GM23338 (cell line): Measurements from ENCODE around the gene MGAT5. TPM values are rescaled to one million over a fixed set of nuclear protein-coding genes. Genes with fewer than 3 reads are reported as not detected.

ENCODE experiments used
- ATAC-seq: fragments of 200-7000 bp; cut with Tn5 transposase; 3 replicates; pipeline ENCODE4 v1.9.1; 2020
- DNase-seq: peaks from one replicate; pipeline ENCODE4 v3.0.0-alpha.2; 2015; ENCODE audit warnings: low spot score
- H2AFZ ChIP-seq: fragments of 200-600 bp; sonication (generic); 2 replicates; pipeline ENCODE4 v1.8.0; 2016; ENCODE audit warnings: antibody characterized with exemption, mild to moderate bottlenecking, moderate library complexity
- H3F3A ChIP-seq: fragments of 200-600 bp; sonication (generic); replicated peaks from 2 replicates; pipeline ENCODE4 v1.8.0; 2017; ENCODE audit warnings: antibody characterized with exemption, mixed run types, low read depth
- H3K27ac ChIP-seq: fragments of 200-600 bp; sonication (generic); 2 replicates; pipeline ENCODE4 v1.6.1; 2016; ENCODE audit warnings: low read depth
- H3K27me3 ChIP-seq: fragments of 200-600 bp; sonication (generic); 2 replicates; pipeline ENCODE4 v1.8.0; 2016; ENCODE audit warnings: mild to moderate bottlenecking, mixed run types, moderate library complexity; ENCODE audit not compliant: insufficient read depth
- H3K36me3 ChIP-seq: fragments of 200-600 bp; sonication (generic); 2 replicates; pipeline ENCODE4 v1.8.0; 2016; ENCODE audit warnings: mild to moderate bottlenecking; ENCODE audit not compliant: insufficient read depth
- H3K4me1 ChIP-seq: fragments of 200-600 bp; sonication (generic); 2 replicates; pipeline ENCODE4 v1.8.0; 2016; ENCODE audit warnings: mild to moderate bottlenecking, moderate library complexity; ENCODE audit not compliant: insufficient read depth
- H3K4me2 ChIP-seq: fragments of 200-600 bp; sonication (generic); 2 replicates; pipeline ENCODE4 v1.7.1; 2017; ENCODE audit warnings: mixed run types
- H3K4me3 ChIP-seq: fragments of 200-600 bp; sonication (generic); 2 replicates; pipeline ENCODE4 v1.6.1; 2016; ENCODE audit warnings: mixed run types
- H3K79me2 ChIP-seq: fragments of 200-600 bp; sonication (generic); replicated peaks from 2 replicates; pipeline ENCODE4 v1.8.0; 2017; ENCODE audit warnings: mild to moderate bottlenecking; ENCODE audit not compliant: insufficient read depth
- H3K9me2 ChIP-seq: fragments of 200-600 bp; sonication (generic); 2 replicates; pipeline ENCODE4 v1.8.0; 2017; ENCODE audit not compliant: insufficient read depth
- H4K20me1 ChIP-seq: fragments of 200-600 bp; sonication (generic); replicated peaks from 2 replicates; pipeline ENCODE4 v1.8.0; 2017; ENCODE audit warnings: mild to moderate bottlenecking; ENCODE audit not compliant: insufficient read depth
- H3K27ac Mint-ChIP-seq: 2 replicates; pipeline ENCODE4 v1.8.0; 2020; ENCODE audit warnings: inconsistent platforms, mild to moderate bottlenecking, moderate library complexity, mixed read lengths
- H3K27me3 Mint-ChIP-seq: 3 replicates; pipeline ENCODE4 v1.8.0; 2022; ENCODE audit warnings: low read depth, mild to moderate bottlenecking, moderate library complexity, mixed read lengths, inconsistent platforms; ENCODE audit not compliant: insufficient read depth, poor library complexity
- H3K36me3 Mint-ChIP-seq: 3 replicates; pipeline ENCODE4 v1.8.0; 2021; ENCODE audit warnings: low read depth, mild to moderate bottlenecking, inconsistent platforms, moderate library complexity, mixed read lengths
- H3K4me1 Mint-ChIP-seq: 3 replicates; pipeline ENCODE4 v1.8.0; 2020; ENCODE audit warnings: mild to moderate bottlenecking, inconsistent platforms, mixed read lengths
- H3K4me3 Mint-ChIP-seq: 3 replicates; pipeline ENCODE4 v1.8.0; 2021; ENCODE audit warnings: moderate library complexity, mild to moderate bottlenecking, inconsistent platforms, mixed read lengths
- H3K9me3 Mint-ChIP-seq: 3 replicates; pipeline ENCODE4 v1.8.0; 2020; ENCODE audit warnings: moderate library complexity, mild to moderate bottlenecking, inconsistent platforms, mixed read lengths
- CREB1 ChIP-seq: fragments of 250-450 bp; sonication (Bioruptor Pico); IDR thresholded peaks from 2 replicates; pipeline ENCODE4 v1.5.0; 2020; ENCODE audit warnings: low read depth, mild to moderate bottlenecking, moderate library complexity
- POLR2AphosphoS5 ChIP-seq: IDR thresholded peaks from 2 replicates; pipeline ENCODE4 v1.6.1; 2016; ENCODE audit warnings: antibody characterized with exemption, low read depth
- STAT1 ChIP-seq: IDR thresholded peaks from one replicate; pipeline ENCODE4 v1.6.1; 2016; ENCODE audit warnings: antibody characterized with exemption; ENCODE audit not compliant: unreplicated experiment
- polyA plus RNA-seq: library from polyadenylated mRNA; unstranded; fragments of >200 nt; fragmentation: Nextera tagmentation; extraction: Ambion mirVana; gene quantifications from 2 replicates; pipeline ENCODE4 v1.2.1, GENCODE V29; 2016
- total RNA-seq: library from RNA; depleted of rRNA; stranded (reverse); fragments of >200 nt; shearing (Covaris generic); gene quantifications from 2 replicates; pipeline ENCODE4 v1.2.3, GENCODE V29; 2014
- TF ChIP-seq, protein P1 (sequence below): fragments of 250-450 bp; sonication (Bioruptor Pico); IDR thresholded peaks from 2 replicates; pipeline ENCODE4 v1.5.0; 2020; ENCODE audit warnings: mild to moderate bottlenecking, moderate library complexity
- TF ChIP-seq, protein P2 (sequence below), 2 experiments: fragments of 200-600 bp in 1 of 2; sonication (generic) in 1 of 2; conservative IDR thresholded peaks; 2 replicates each; pipeline versions ENCODE4 v1.5.1 to v1.6.1; 2016 to 2017; ENCODE audit warnings: antibody characterized with exemption in 2 of 2, low read depth in 2 of 2, mild to moderate bottlenecking in 2 of 2, moderate library complexity in 1 of 2
- TF ChIP-seq, protein P3 (sequence below): IDR thresholded peaks from 2 replicates; pipeline ENCODE4 v1.6.1; 2016; ENCODE audit warnings: antibody characterized with exemption

Gene MGAT5
- total and polyA plus RNA-seq, 2 experiments from 2014 or later, result 4.6 to 27.6 TPM

DNA sequence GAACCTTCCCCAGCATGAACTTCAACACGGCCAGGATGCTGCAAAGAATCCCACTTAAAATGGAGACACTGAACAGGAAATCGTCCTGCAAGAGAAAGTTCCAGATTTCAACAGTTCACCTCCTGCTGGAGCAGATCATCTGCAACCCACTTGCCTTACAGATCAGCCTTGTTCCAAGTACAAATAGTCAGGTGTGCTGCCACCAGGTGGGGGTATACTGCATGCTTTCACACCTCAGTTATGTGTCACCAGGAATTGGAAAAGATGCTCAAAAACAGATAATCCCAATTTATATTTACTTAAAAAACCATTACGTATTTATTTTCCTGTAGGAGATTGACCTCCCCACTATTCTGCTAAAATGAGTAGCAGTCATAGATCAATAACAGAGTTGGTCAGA lies 212.3 kb downstream of the MGAT5 start:
- H3K36me3 ChIP-seq, result no peaks in the 10 kb centered on the region
- DNase-seq, result peak; percentile 75
- no peak overlapping the region for H3K27ac ChIP-seq
- no peak overlapping the region for H3K27ac Mint-ChIP-seq
- H3K9me3 Mint-ChIP-seq, result no peaks in the 10 kb centered on the region
- TF ChIP-seq, protein P1, sequence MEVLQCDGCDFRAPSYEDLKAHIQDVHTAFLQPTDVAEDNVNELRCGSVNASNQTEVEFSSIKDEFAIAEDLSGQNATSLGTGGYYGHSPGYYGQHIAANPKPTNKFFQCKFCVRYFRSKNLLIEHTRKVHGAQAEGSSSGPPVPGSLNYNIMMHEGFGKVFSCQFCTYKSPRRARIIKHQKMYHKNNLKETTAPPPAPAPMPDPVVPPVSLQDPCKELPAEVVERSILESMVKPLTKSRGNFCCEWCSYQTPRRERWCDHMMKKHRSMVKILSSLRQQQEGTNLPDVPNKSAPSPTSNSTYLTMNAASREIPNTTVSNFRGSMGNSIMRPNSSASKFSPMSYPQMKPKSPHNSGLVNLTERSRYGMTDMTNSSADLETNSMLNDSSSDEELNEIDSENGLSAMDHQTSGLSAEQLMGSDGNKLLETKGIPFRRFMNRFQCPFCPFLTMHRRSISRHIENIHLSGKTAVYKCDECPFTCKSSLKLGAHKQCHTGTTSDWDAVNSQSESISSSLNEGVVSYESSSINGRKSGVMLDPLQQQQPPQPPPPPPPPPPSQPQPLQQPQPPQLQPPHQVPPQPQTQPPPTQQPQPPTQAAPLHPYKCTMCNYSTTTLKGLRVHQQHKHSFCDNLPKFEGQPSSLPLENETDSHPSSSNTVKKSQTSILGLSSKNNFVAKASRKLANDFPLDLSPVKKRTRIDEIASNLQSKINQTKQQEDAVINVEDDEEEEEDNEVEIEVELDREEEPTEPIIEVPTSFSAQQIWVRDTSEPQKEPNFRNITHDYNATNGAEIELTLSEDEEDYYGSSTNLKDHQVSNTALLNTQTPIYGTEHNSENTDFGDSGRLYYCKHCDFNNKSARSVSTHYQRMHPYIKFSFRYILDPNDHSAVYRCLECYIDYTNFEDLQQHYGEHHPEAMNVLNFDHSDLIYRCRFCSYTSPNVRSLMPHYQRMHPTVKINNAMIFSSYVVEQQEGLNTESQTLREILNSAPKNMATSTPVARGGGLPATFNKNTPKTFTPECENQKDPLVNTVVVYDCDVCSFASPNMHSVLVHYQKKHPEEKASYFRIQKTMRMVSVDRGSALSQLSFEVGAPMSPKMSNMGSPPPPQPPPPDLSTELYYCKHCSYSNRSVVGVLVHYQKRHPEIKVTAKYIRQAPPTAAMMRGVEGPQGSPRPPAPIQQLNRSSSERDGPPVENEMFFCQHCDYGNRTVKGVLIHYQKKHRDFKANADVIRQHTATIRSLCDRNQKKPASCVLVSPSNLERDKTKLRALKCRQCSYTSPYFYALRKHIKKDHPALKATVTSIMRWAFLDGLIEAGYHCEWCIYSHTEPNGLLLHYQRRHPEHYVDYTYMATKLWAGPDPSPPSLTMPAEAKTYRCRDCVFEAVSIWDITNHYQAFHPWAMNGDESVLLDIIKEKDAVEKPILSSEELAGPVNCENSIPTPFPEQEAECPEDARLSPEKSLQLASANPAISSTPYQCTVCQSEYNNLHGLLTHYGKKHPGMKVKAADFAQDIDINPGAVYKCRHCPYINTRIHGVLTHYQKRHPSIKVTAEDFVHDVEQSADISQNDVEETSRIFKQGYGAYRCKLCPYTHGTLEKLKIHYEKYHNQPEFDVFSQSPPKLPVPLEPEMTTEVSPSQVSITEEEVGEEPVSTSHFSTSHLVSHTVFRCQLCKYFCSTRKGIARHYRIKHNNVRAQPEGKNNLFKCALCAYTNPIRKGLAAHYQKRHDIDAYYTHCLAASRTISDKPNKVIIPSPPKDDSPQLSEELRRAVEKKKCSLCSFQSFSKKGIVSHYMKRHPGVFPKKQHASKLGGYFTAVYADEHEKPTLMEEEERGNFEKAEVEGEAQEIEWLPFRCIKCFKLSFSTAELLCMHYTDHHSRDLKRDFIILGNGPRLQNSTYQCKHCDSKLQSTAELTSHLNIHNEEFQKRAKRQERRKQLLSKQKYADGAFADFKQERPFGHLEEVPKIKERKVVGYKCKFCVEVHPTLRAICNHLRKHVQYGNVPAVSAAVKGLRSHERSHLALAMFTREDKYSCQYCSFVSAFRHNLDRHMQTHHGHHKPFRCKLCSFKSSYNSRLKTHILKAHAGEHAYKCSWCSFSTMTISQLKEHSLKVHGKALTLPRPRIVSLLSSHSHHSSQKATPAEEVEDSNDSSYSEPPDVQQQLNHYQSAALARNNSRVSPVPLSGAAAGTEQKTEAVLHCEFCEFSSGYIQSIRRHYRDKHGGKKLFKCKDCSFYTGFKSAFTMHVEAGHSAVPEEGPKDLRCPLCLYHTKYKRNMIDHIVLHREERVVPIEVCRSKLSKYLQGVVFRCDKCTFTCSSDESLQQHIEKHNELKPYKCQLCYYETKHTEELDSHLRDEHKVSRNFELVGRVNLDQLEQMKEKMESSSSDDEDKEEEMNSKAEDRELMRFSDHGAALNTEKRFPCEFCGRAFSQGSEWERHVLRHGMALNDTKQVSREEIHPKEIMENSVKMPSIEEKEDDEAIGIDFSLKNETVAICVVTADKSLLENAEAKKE (CRISPR knock-in tag), result no peak
- TF ChIP-seq, protein P2, sequence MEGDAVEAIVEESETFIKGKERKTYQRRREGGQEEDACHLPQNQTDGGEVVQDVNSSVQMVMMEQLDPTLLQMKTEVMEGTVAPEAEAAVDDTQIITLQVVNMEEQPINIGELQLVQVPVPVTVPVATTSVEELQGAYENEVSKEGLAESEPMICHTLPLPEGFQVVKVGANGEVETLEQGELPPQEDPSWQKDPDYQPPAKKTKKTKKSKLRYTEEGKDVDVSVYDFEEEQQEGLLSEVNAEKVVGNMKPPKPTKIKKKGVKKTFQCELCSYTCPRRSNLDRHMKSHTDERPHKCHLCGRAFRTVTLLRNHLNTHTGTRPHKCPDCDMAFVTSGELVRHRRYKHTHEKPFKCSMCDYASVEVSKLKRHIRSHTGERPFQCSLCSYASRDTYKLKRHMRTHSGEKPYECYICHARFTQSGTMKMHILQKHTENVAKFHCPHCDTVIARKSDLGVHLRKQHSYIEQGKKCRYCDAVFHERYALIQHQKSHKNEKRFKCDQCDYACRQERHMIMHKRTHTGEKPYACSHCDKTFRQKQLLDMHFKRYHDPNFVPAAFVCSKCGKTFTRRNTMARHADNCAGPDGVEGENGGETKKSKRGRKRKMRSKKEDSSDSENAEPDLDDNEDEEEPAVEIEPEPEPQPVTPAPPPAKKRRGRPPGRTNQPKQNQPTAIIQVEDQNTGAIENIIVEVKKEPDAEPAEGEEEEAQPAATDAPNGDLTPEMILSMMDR (conservative IDR thresholded peaks at IDR 0.05; ENCODE audit: low read depth in 2 of 2), result peak; percentile 70 to 80
- TF ChIP-seq POLR2AphosphoS5 (no peak), STAT1 (no peak)
- no peaks in the 10 kb centered on the region for H3K36me3 Mint-ChIP-seq
- no peaks in the 10 kb centered on the region for H3K4me1 ChIP-seq
- H3K4me3 Mint-ChIP-seq, result no peak overlapping the region
- H3K9me2 ChIP-seq, result 0 out of 2 replicates have a peak, but pooled peaks cover 3% of the 10 kb centered on the region
- H3K79me2 ChIP-seq, result no peaks in the 10 kb centered on the region
- no peaks in the 10 kb centered on the region for H4K20me1 ChIP-seq
- H3K27me3 Mint-ChIP-seq, result peaks cover 6% of the 10 kb centered on the region
- no peaks in the 10 kb centered on the region for H3K27me3 ChIP-seq
- no peak overlapping the region for H3K4me2 ChIP-seq
- ATAC-seq, result peak; percentile 56
- H3F3A ChIP-seq, result no peaks in the 10 kb centered on the region
- peaks cover 6% of the 10 kb centered on the region for H3K4me1 Mint-ChIP-seq
- no peak overlapping the region for H3K4me3 ChIP-seq
- no peak overlapping the region for H2AFZ ChIP-seq

DNA sequence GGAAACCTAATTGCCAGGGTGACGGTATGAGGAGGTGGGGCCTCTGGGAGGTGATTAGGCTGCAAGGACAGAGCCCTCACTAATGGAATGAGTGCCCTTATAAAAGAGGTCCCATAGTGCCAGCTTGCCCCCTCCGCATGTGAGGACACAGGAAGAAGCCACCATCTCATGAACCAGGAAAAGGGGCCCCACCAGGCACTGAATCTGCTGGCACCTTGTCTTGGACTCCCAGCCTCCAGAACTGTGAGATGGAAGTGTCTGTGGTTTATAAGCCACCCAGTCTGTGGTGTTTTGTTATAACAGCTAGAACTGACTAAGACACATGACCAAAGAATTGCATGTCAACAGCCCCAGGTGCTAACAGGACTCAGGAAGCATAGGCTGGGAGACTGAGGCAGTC lies 214.3 kb downstream of the MGAT5 start:
- no peaks in the 10 kb centered on the region; the same call in 2 of the 3 replicates for H3K9me3 Mint-ChIP-seq
- H3K36me3 Mint-ChIP-seq, result no peaks in the 10 kb centered on the region
- TF ChIP-seq CREB1 (CRISPR knock-in tag), result no peak
- TF ChIP-seq, protein P3, sequence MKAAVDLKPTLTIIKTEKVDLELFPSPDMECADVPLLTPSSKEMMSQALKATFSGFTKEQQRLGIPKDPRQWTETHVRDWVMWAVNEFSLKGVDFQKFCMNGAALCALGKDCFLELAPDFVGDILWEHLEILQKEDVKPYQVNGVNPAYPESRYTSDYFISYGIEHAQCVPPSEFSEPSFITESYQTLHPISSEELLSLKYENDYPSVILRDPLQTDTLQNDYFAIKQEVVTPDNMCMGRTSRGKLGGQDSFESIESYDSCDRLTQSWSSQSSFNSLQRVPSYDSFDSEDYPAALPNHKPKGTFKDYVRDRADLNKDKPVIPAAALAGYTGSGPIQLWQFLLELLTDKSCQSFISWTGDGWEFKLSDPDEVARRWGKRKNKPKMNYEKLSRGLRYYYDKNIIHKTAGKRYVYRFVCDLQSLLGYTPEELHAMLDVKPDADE, result no peak

More for the DNA sequence above, 214.3 kb downstream of the MGAT5 start:
- H3K27ac Mint-ChIP-seq, result no peak overlapping the region
- H3K27ac ChIP-seq, result no peak overlapping the region
- no peak overlapping the region for H3K4me3 ChIP-seq
- H3K4me2 ChIP-seq, result no peak overlapping the region
- no peaks in the 10 kb centered on the region for H4K20me1 ChIP-seq
- no peak overlapping the region for H2AFZ ChIP-seq
- H3K4me3 Mint-ChIP-seq, result no peak overlapping the region
- peaks cover 4% of the 10 kb centered on the region; the same call in 2 of the 3 replicates for H3K4me1 Mint-ChIP-seq
- H3K79me2 ChIP-seq, result no peaks in the 10 kb centered on the region
- H3K36me3 ChIP-seq, result no peaks in the 10 kb centered on the region
- H3K9me2 ChIP-seq, result 0 out of 2 replicates have a peak, but pooled peaks cover 3% of the 10 kb centered on the region
- no peaks in the 10 kb centered on the region for H3F3A ChIP-seq
- H3K4me1 ChIP-seq, result no peaks in the 10 kb centered on the region
- peaks cover 6% of the 10 kb centered on the region for H3K27me3 Mint-ChIP-seq
- DNase-seq, result no peak
- no peak for ATAC-seq
- no peaks in the 10 kb centered on the region for H3K27me3 ChIP-seq
